Testis (tissue), 3 donors: ENCODE data around the gene TXLNB. TPM values are rescaled to one million over a fixed set of nuclear protein-coding genes. Genes with fewer than 3 reads are reported as not detected.

Source experiments
- DNase-seq: peaks from one replicate; pipeline ENCODE4 v3.0.0-alpha.2; 2019
- H3K27ac ChIP-seq, 2 donors: fragments of 200-600 bp; sonication (generic); one replicate each; pipeline ENCODE4 v1.5.1; 2019
- H3K27me3 ChIP-seq: fragments of 200-600 bp; sonication (generic); one replicate; pipeline ENCODE4 v1.5.1; 2019
- H3K36me3 ChIP-seq: fragments of 200-600 bp; sonication (generic); one replicate; pipeline ENCODE4 v1.5.1; 2017; ENCODE audit warnings: low read depth; ENCODE audit errors: missing control alignments
- H3K4me1 ChIP-seq: fragments of 200-600 bp; sonication (generic); one replicate; pipeline ENCODE4 v1.5.1; 2019
- H3K4me3 ChIP-seq, 2 donors: fragments of 200-600 bp; sonication (generic); one replicate each; pipeline ENCODE4 v1.5.1; 2017 to 2019
- H3K9me3 ChIP-seq: fragments of 200-600 bp; sonication (generic); one replicate; pipeline ENCODE4 v1.5.1; 2017
- POLR2A ChIP-seq: fragments of 450-650 bp; IDR thresholded peaks from one replicate; pipeline ENCODE4 v1.6.1; 2017; ENCODE audit warnings: antibody characterized with exemption, mild to moderate bottlenecking, moderate library complexity
- WGBS, 2 donors: methylation state at CpG; one replicate each; pipeline ENCODE4 v1.1.5; 2018; 5-methylcytosine and 5-hydroxymethylcytosine counted together
- intact Hi-C: fragments of 100-400 bp; cut with DNase I; formaldehyde crosslinking; loops from one replicate; pipeline ENCODE4 v1.15.1; 2023; ENCODE audit warnings: low total_unique reads
- polyA plus RNA-seq: library from polyadenylated mRNA; stranded (reverse); fragments of 350-450 nt; fragmentation: Illumina TruSeq; extraction: RNeasy Lipid Tissue Mini Kit (QIAGEN cat#74804); gene quantifications from one replicate; pipeline ENCODE4 v1.2.3, GENCODE V29; 2014; ENCODE audit warnings: low read depth, low replicate concordance; ENCODE audit not compliant: insufficient read depth
- total RNA-seq, 2 donors: library from RNA; depleted of rRNA; stranded (reverse); fragments of >200 nt; gene quantifications; one replicate each; pipeline ENCODE4 v1.2.3, GENCODE V29; 2016
- TF ChIP-seq, protein P1 (sequence below), 3 experiments: fragments of 450-650 bp in 2 of 3; fragments of 200-600 bp in 1 of 3; sonication (generic) in 1 of 3; IDR thresholded peaks; one replicate each; pipeline ENCODE4 v1.5.1; 2016 to 2019; ENCODE audit warnings: antibody characterized with exemption in 3 of 3, mild to moderate bottlenecking in 2 of 3, moderate library complexity in 1 of 3

Gene TXLNB
- total and polyA plus RNA-seq, 3 donors from 2014 or later, result 3.7 to 4.5 (median 4.1) TPM

DNA sequence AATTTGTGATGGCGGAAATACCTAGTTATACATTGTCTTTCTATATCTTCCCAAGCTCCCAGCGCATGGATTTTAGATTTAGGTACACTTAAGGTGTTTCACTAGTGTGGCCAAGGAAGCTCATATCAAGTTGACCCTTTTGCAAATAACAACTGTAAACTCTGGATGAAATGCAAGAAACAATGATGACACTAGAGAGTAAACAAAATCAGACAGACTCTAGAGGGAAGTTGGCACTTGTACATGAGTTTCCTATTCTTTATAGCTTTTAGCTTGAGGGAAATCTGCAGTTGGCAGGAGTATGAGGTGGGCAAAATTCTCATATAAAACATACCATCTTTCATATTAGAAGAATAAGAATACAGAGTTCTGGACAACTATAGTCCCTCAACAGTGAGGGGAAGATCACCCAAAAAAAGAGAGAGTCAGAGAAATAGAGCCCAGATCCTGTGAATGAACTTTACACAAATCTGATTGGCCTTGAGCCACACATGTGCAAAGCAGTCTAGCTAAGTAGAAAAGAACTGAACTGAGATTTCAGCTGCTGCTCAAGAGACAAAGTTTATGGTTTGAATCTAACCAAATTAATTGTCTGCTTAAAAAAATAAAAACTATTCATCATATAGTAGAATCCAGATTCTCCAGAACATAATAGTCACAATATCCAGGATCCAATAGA, 26.1 kb downstream of the TXLNB start:
- Histone ChIP-seq H3K27ac (no peak overlapping the region), H3K27me3 (no peaks in the 10 kb centered on the region), H3K4me3 (no peak overlapping the region), H3K9me3 (no peaks in the 10 kb centered on the region), H3K4me1 (no peaks in the 10 kb centered on the region), H3K36me3 (no peaks in the 10 kb centered on the region)
- WGBS, 2 donors, result 88 to 96% methylated on average over 2 of the region's 2 CpGs
- intact Hi-C loops, result no loop called here
- no peak for DNase-seq
- TF ChIP-seq, protein P1, sequence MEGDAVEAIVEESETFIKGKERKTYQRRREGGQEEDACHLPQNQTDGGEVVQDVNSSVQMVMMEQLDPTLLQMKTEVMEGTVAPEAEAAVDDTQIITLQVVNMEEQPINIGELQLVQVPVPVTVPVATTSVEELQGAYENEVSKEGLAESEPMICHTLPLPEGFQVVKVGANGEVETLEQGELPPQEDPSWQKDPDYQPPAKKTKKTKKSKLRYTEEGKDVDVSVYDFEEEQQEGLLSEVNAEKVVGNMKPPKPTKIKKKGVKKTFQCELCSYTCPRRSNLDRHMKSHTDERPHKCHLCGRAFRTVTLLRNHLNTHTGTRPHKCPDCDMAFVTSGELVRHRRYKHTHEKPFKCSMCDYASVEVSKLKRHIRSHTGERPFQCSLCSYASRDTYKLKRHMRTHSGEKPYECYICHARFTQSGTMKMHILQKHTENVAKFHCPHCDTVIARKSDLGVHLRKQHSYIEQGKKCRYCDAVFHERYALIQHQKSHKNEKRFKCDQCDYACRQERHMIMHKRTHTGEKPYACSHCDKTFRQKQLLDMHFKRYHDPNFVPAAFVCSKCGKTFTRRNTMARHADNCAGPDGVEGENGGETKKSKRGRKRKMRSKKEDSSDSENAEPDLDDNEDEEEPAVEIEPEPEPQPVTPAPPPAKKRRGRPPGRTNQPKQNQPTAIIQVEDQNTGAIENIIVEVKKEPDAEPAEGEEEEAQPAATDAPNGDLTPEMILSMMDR (IDR thresholded peaks at IDR 0.05), result no peak
- TF ChIP-seq POLR2A, result no peak

DNA sequence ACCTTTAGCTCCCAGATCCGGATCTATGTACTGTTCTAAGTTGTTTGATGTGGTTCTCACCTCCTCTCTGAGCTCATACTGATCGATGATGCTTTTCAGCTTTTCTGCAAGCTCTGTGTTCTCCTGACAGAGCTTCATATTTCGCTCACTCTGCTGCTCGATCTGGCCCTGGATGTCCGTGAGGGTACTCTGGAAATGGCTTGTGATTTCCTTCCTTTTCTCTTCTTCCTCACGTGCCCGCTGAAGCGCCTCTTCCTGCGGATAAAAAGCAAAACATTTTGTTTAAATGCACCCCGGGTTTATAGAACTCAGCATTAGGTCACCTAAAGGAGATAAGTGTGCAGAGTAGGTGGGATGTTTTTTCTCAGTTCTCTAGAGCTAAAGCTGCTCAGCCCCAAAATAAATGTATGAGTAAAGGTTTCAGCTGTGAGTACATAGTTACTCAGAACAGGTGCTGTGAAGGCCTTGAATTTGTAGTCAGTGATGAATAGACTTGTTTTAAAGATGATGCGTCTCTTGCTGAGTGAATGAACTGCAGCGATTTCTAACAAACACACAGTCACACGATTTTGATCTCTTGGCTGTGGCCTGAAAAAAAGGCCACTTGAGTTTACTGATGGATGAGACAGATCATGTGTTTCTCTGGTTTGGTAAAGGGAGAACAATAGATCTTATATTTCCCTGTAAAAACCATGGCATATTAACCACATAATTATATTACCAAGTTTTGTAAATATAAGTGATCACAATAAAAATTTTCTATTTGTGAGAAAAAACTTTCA, 29.1 kb downstream of the TXLNB start:
- no peak for DNase-seq
- no peak for TF ChIP-seq POLR2A
- TF ChIP-seq, protein P1 (IDR thresholded peaks at IDR 0.05), result no peak
- 81 to 86% methylated on average over 13 of the region's 13 CpGs for WGBS, 2 donors
- Histone ChIP-seq H3K4me1 (no peaks in the 10 kb centered on the region), H3K4me3 (no peak overlapping the region), H3K27me3 (no peaks in the 10 kb centered on the region), H3K36me3 (no peaks in the 10 kb centered on the region), H3K9me3 (no peaks in the 10 kb centered on the region), H3K27ac (no peak overlapping the region)
- intact Hi-C loops, result no loop called here

DNA sequence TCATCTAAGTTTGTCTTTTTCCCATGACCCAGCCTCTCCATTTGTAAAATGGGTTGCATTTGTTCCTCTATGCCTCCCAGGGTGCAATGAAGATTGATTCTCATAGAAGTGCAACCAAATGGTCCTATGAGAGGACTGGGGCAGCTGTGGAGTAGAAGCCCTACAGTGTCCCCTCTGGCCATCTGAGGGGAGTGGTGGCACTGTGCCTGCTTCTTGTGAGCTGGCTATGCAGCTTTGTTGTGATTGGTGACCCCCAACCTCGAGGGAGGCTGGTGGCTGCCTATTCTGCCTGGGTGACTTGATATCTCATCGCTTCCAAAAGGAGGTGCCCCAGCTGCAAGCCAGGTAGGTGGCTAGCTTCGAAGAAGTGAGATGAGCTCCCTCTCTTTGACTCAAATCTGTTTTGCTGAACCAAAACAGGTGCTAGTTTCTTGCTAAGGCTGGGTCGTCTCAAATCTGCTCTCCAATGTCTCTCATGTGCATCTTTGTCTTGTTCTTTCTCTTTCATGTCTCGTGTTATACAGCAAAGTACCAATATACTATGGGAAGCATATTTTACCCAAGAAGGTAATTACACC, 33.9 kb downstream of the TXLNB start:
- no peak for TF ChIP-seq POLR2A
- TF ChIP-seq, protein P1 (IDR thresholded peaks at IDR 0.05), result no peak

GRCh38 chr6:139257291-139257690, 34.5 kb downstream of the TXLNB start:
- no peak overlapping the region for H3K27ac ChIP-seq
- no peaks in the 10 kb centered on the region for H3K9me3 ChIP-seq
- H3K4me3 ChIP-seq, result no peak overlapping the region
- H3K36me3 ChIP-seq, result no peaks in the 10 kb centered on the region
- H3K4me1 ChIP-seq, result peaks cover 15% of the 10 kb centered on the region
- TF ChIP-seq, protein P1 (IDR thresholded peaks at IDR 0.05), result no peak
- TF ChIP-seq POLR2A, result no peak
- 87 to 88% methylated on average over 3 of the region's 3 CpGs for WGBS, 2 donors
- no peaks in the 10 kb centered on the region for H3K27me3 ChIP-seq
- intact Hi-C loops, result no loop called here
- no peak for DNase-seq

More for the DNA sequence above, 33.9 kb downstream of the TXLNB start:
- intact Hi-C loops, result no loop called here
- H3K27me3 ChIP-seq, result no peaks in the 10 kb centered on the region
- peaks cover 9% of the 10 kb centered on the region for H3K4me1 ChIP-seq
- H3K27ac ChIP-seq, result no peak overlapping the region
- WGBS, 2 donors, result 85 to 86% methylated on average over 5 of the region's 5 CpGs
- no peak overlapping the region for H3K4me3 ChIP-seq
- no peaks in the 10 kb centered on the region for H3K36me3 ChIP-seq
- no peak for DNase-seq
- H3K9me3 ChIP-seq, result no peaks in the 10 kb centered on the region
